GM19438 (cell line): ENCODE data around the gene MT2A.
"Not testable (repeated sequence)": the region's sequence is repeated elsewhere in the genome, so short reads cannot be mapped to it uniquely, and the experiment has no call there.

Experiments
- ATAC-seq: cut with Tn5 transposase; IDR thresholded peaks from one replicate; pipeline ENCODE4 v1.9.1; 2021; ENCODE audit warnings: low read depth; ENCODE audit not compliant: unreplicated experiment

Gene MT2A

GRCh38 chr16:56608043-56608875, at the start of gene MT2A:
MT2A (plus strand) TSS chr16:56608584; CDS start chr16:56608656, 72 bp downstream.
- ATAC-seq = peak; percentile 82

- ATAC-seq = no peak
Observed at GRCh38 chr16:56559109-56559508, 49.3 kb upstream of the MT2A start.

- no peak for ATAC-seq
Observed at GRCh38 chr16:56560447-56560846, 47.9 kb upstream of the MT2A start.

GRCh38 chr16:56561126-56561525, 47.3 kb upstream of the MT2A start:
- no peak for ATAC-seq

GRCh38 chr16:56564793-56565477, 43.4 kb upstream of the MT2A start, which contains the start of gene MT4:
MT4 (plus strand) TSS chr16:56565073; CDS start chr16:56565129, 56 bp downstream.
- ATAC-seq = no peak

DNA sequence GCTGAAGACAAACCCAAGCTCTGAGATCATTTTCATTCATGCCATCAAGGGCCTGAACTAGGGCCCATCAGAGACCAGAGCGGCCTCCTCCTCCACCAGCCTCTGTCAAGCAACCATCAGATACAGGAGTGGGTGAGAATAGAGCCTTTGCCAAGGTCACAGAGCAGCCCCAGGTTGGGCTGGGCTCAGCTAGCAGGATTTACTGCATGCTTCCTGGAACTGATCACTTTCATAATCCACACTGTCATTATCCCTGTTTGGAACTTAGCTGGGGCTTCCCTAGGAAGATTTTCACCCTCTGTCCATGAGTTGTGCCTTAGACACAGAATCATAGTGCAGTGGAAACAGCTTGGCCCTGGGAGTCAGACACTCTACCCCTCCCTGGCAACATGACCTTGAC, 38.4 kb upstream of the MT2A start:
- ATAC-seq = no peak

DNA sequence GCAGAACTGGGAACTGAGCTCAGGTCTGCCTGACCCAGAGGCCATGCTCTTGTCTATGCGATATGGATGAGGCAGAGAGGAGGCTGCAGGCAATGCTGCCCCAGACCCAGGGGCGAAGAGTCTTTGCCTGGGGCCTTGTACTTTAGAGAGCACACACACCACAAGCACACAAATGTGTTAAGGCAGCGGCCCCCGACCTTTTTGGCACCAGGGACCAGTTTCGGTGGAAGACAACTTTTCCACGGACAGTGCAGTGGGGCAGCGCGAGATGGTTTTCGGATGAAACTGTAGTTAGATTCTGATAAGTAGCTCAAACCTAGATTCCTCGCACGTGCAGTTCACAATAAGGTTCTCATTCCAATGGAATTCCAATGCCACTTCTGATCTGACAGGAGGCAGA, 36.9 kb upstream of the MT2A start:
- no peak for ATAC-seq

DNA sequence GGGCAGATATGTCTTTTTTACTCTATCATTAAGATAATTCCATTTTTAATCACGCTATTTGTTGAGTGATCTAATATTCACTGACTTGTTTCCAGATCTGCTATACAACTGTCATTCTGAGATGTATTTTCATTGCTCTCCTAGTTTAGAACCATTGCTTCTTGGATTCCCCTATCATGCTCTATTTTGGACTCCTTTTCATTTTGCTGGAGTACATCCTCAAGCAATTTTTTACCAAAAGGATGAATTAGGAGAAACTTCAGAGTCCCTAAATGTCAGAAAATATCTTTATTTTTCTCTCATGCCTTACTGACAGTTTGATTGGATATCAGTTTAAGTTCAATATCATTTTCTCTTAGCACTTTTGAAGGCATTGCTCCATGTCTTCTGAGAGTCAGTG, 33.8 kb upstream of the MT2A start:
- ATAC-seq = no peak

DNA sequence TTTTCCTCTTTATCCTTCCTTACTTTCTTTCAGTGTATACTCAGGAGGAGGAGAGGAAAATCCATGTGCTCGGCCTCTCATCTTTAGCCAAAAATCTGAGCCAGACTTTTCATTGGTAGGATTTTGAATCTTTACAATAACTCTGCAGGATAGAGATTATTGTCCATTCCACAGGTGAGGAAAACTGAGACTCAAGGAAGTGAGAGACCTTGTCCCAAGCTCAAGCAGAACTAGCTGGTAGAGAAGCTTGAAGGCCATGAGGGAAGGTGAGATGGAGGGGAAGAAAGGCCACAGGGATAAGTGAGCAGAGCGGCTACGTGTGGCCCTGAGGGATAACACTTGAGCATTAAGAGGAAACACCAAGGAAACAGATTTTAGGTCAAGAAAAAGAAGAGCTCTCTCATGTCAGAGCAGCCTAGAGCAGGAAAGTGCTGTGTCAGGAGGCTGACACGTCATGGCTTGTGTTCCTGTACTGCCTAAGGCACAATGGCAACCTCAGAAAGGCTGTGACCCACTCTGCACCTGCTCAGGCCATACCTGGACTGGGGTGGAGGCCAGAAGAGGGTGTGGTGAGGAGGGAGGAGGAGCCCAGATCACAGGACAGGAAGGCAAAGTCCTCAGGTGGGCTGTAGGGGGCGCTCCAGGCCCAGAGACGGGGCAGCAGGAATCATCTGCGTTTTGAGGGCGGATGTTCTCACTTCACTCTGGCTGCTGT, 31.6 kb upstream of the MT2A start:
- no peak for ATAC-seq

DNA sequence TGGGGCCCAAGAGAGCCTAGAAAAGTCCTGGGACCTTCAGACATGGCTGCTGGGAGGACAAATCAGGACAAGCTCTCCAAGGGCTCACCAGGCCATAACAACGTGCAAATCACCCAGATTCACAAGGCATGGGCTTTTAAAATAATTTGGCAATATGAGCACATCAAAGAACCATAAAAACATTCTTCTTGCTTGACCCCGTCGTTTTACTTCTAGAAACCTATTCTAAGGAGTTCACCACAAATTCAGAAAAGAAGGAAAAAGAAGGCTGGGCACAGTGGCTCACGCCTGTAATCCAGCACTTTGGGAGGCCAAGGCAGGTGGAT, 31.1 kb upstream of the MT2A start:
- no peak for ATAC-seq

DNA sequence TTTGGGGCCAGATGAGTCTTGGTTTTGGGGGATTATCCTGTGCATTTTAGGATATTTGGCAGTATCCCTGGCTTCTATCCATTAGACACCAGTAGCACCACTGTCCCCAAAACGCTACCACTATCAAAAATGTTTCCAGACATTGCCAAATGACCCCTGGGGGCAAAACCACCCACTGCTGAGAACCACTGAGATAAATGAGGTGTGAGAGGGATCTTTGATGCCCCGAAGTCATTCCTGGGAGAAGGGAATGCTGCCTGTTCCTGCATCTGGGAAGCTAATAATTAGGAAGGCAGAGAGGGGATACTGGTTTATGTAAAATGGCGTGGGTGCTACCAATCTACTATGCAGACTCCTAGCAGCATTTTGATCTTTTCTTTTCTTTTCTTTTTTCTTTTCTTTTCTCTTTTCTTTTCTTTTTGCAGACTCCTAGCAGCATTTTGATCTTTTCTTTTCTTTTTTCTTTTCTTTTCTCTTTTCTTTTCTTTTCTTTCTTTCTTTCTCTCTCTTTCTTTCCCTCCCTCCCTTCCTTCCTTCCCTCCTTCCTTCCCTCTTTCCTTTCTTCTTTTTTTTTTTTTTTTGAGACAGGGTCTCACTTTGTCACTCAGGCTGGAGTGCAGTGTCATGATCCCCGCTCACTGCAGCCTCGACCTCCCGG, 27.9 kb upstream of the MT2A start:
- ATAC-seq = no peak

DNA sequence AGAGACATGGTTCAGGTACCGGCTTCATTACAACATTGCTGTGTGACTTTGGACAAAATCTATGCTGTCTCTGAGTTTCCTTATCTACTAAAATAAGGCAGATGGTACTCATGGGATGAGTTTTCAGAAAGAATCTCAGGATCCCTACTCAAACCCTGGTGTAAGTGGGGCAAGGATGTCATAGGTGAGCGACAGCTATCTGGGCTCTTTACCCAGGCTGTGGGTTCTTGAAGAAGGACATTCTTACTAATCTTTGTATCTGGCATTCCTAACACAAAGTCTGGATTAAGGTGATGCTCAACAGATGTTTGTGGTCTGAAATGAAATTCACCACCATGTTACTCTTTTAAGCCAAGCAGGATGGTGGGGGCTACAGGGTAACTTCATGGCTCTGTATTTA, 25.5 kb upstream of the MT2A start:
- ATAC-seq = not testable (repeated sequence)

DNA sequence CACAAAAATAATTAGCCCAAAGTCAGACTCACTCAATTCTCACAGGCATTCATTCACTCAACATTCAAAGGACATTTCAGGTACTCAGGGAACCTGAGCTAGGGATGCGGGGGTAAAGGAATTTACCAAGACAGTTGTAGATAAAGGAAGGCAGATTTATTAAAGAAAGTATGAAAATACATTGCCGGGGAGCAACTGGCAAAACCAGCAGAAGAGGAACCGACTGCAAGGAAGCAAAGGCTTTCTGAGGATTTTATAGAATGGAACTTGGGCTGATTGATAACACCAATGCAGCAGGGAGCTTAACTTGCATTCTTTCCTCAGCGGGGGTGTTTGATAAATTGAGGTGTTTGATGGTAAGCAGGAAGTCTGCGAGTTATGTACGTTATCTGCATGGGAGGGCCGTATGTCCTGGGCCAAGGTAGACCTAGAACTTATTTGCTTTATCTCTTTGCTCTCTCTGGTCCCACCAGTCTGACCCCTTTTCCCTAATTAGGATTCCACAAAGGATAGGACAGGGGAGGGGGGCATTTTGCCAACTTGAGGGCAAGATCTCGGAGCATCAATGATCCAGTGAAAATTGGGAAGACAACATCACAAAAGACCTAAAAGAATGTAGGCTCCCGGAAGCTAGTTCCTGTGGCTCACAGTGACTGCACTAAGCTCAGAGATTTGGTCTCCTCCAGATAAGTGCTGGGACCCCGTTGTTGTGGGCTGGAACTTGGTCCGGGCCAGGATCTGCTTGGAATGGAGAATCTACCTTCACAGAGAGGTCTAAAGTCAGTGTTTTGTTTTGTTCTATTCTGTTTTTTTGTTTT, 24.8 kb upstream of the MT2A start:
- ATAC-seq = no peak

- no peak for ATAC-seq
Observed at GRCh38 chr16:56584276-56584675, 24.1 kb upstream of the MT2A start.

DNA sequence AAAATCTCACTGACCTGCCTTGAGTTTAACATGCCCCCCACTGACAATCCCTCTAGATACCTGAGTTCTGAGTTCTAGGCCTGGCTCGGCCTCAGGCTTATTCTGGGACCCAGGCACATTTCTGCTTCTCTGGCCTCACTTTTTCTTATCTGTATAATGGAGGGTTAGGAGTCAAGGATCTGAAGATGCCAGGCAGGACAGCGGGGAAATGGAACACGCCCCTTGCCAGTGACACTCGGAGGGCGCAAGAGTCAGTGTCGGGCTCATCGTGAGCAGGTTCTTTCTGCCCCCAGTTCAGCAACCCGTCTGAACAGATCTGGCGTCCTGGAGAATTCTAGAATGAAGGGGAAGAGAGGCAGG, 19.6 kb upstream of the MT2A start:
- no peak for ATAC-seq

- no peak for ATAC-seq
Observed at GRCh38 chr16:56589141-56590039, 19.0 kb upstream of the MT2A start, which contains the start of gene MT3. MT3 (plus strand) TSS chr16:56589528; CDS start chr16:56589591, 63 bp downstream.

GRCh38 chr16:56591377-56592060, 16.9 kb upstream of the MT2A start:
- ATAC-seq = no peak

DNA sequence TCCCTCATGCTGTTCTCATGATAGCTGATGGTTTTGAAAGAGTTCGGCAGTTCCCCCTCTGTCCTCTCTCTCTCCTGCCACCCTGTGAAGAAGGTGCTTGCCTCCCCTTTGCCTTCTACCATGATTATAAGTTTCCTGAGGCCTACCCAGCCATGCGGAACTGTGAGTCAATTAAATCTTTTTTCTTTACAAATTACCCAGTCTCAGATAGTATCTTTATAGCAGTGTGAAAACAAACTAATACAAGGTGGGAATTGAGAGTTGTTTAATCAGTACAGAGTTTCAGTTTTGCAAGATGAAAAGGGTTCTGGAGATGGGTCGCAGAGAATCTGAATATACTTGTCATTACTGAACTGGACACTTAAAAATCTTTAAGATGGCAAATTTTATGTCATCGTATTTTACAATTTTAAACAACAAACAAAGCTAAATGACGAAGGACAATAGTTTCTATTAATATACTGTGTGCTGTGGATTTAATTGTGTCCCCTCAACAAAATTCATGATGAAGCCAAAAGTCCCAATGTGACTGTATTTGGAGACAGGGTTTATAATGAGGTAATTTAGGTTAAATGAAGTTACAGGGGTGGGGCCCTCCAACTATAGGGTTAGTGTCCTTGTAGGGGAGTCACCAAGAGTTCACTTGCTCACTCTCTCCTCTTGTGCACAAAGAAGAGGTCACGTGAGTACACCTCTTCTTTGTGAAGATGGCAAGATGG, 14.7 kb upstream of the MT2A start:
- ATAC-seq = no peak
